ENCODE data around the gene USH2A.

GRCh38 chr1:216416488-216416887 lies 6.8 kb downstream of the USH2A start:
- TF ChIP-seq CTCF (tag by site-specific recombination; IDR thresholded peaks at IDR 0.05) (no peak), ZNF354C (tag by site-specific recombination; IDR thresholded peaks at IDR 0.05; ENCODE audit: borderline replicate concordance, low read depth) (no peak), ELK4 (IDR thresholded peaks at IDR 0.05; ENCODE audit: borderline replicate concordance, low read depth, low read length) (no peak), ZBTB7A (tag by site-specific recombination; IDR thresholded peaks at IDR 0.05; ENCODE audit: low read depth) (no peak), TCF7L2 (IDR thresholded peaks at IDR 0.05; ENCODE audit: borderline replicate concordance, low read depth, low read length) (no peak), REPIN1 (tag by site-specific recombination; IDR thresholded peaks at IDR 0.05; ENCODE audit: low read depth) (no peak), ZNF146 (tag by site-specific recombination; IDR thresholded peaks at IDR 0.05) (no peak)
- TF ChIP-seq, protein P1, sequence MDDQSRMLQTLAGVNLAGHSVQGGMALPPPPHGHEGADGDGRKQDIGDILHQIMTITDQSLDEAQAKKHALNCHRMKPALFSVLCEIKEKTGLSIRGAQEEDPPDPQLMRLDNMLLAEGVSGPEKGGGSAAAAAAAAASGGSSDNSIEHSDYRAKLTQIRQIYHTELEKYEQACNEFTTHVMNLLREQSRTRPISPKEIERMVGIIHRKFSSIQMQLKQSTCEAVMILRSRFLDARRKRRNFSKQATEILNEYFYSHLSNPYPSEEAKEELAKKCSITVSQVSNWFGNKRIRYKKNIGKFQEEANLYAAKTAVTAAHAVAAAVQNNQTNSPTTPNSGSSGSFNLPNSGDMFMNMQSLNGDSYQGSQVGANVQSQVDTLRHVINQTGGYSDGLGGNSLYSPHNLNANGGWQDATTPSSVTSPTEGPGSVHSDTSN (CRISPR knock-in tag; IDR thresholded peaks at IDR 0.05), result no peak

All from HEK293 (cell line).